ENCODE results near the gene ELOB.
A peak's percentile ranks its signal among the peaks of the same experiment; 100 is the strongest.

The ELOB gene

GRCh38 chr16:2799859-2800226 is 22.8 kb upstream of the ELOB start (continued):
- TF ChIP-seq SP7 (tag by site-specific recombination; IDR thresholded peaks at IDR 0.05) (peak; percentile 89), ZNF391 (tag by site-specific recombination; IDR thresholded peaks at IDR 0.05; ENCODE audit: borderline replicate concordance, low read depth) (peak; percentile 59; the same call in 1 of the 2 replicates), MZF1 (tag by site-specific recombination; IDR thresholded peaks at IDR 0.05; ENCODE audit: borderline replicate concordance) (no peak), EGR2 (tag by site-specific recombination; IDR thresholded peaks at IDR 0.05; ENCODE audit: low read depth) (no peak), ZNF266 (tag by site-specific recombination; IDR thresholded peaks at IDR 0.05; ENCODE audit: low read depth) (no peak), ZNF146 (tag by site-specific recombination; IDR thresholded peaks at IDR 0.05) (peak; percentile 38), OSR2 (tag by site-specific recombination; IDR thresholded peaks at IDR 0.05) (peak; percentile 89), ZNF184 (tag by site-specific recombination; IDR thresholded peaks at IDR 0.05) (peak; percentile 88), ZNF510 (tag by site-specific recombination; IDR thresholded peaks at IDR 0.05; ENCODE audit: insufficient replicate concordance) (no peak), KLF17 (tag by site-specific recombination; IDR thresholded peaks at IDR 0.05) (peak; percentile 99), ZNF521 (tag by site-specific recombination; IDR thresholded peaks at IDR 0.05) (no peak), PRDM6 (tag by site-specific recombination; IDR thresholded peaks at IDR 0.05) (peak; percentile 67), YY1 (tag by site-specific recombination; IDR thresholded peaks at IDR 0.05) (no peak), TRIM28 (IDR thresholded peaks at IDR 0.05; ENCODE audit: borderline replicate concordance, low read length) (peak; percentile 95), PBX3 (CRISPR knock-in tag; IDR thresholded peaks at IDR 0.05) (no peak), ZBTB26 (tag by site-specific recombination; optimal IDR thresholded peaks at IDR 0.05) (no peak), ZNF394 (tag by site-specific recombination; IDR thresholded peaks at IDR 0.05; ENCODE audit: borderline replicate concordance) (no peak), ZNF529 (tag by site-specific recombination; IDR thresholded peaks at IDR 0.05; ENCODE audit: insufficient replicate concordance) (no peak), GFI1B (tag by site-specific recombination; IDR thresholded peaks at IDR 0.05) (peak; percentile 93), ZNF132 (tag by site-specific recombination; IDR thresholded peaks at IDR 0.05; ENCODE audit: borderline replicate concordance) (no peak), SCRT1 (tag by site-specific recombination; IDR thresholded peaks at IDR 0.05; ENCODE audit: borderline replicate concordance) (peak; percentile 13; the same call in 1 of the 2 replicates), ZNF585B (tag by site-specific recombination; IDR thresholded peaks at IDR 0.05) (no peak)
- TF ChIP-seq, protein P1, sequence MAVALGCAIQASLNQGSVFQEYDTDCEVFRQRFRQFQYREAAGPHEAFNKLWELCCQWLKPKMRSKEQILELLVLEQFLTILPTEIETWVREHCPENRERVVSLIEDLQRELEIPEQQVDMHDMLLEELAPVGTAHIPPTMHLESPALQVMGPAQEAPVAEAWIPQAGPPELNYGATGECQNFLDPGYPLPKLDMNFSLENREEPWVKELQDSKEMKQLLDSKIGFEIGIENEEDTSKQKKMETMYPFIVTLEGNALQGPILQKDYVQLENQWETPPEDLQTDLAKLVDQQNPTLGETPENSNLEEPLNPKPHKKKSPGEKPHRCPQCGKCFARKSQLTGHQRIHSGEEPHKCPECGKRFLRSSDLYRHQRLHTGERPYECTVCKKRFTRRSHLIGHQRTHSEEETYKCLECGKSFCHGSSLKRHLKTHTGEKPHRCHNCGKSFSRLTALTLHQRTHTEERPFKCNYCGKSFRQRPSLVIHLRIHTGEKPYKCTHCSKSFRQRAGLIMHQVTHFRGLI (tag by site-specific recombination; IDR thresholded peaks at IDR 0.05), result peak; percentile 42; the same call in 1 of the 2 replicates
- TF ChIP-seq, protein P2, sequence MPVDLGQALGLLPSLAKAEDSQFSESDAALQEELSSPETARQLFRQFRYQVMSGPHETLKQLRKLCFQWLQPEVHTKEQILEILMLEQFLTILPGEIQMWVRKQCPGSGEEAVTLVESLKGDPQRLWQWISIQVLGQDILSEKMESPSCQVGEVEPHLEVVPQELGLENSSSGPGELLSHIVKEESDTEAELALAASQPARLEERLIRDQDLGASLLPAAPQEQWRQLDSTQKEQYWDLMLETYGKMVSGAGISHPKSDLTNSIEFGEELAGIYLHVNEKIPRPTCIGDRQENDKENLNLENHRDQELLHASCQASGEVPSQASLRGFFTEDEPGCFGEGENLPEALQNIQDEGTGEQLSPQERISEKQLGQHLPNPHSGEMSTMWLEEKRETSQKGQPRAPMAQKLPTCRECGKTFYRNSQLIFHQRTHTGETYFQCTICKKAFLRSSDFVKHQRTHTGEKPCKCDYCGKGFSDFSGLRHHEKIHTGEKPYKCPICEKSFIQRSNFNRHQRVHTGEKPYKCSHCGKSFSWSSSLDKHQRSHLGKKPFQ (tag by site-specific recombination; IDR thresholded peaks at IDR 0.05), result peak; percentile 68
- TF ChIP-seq, protein P3, sequence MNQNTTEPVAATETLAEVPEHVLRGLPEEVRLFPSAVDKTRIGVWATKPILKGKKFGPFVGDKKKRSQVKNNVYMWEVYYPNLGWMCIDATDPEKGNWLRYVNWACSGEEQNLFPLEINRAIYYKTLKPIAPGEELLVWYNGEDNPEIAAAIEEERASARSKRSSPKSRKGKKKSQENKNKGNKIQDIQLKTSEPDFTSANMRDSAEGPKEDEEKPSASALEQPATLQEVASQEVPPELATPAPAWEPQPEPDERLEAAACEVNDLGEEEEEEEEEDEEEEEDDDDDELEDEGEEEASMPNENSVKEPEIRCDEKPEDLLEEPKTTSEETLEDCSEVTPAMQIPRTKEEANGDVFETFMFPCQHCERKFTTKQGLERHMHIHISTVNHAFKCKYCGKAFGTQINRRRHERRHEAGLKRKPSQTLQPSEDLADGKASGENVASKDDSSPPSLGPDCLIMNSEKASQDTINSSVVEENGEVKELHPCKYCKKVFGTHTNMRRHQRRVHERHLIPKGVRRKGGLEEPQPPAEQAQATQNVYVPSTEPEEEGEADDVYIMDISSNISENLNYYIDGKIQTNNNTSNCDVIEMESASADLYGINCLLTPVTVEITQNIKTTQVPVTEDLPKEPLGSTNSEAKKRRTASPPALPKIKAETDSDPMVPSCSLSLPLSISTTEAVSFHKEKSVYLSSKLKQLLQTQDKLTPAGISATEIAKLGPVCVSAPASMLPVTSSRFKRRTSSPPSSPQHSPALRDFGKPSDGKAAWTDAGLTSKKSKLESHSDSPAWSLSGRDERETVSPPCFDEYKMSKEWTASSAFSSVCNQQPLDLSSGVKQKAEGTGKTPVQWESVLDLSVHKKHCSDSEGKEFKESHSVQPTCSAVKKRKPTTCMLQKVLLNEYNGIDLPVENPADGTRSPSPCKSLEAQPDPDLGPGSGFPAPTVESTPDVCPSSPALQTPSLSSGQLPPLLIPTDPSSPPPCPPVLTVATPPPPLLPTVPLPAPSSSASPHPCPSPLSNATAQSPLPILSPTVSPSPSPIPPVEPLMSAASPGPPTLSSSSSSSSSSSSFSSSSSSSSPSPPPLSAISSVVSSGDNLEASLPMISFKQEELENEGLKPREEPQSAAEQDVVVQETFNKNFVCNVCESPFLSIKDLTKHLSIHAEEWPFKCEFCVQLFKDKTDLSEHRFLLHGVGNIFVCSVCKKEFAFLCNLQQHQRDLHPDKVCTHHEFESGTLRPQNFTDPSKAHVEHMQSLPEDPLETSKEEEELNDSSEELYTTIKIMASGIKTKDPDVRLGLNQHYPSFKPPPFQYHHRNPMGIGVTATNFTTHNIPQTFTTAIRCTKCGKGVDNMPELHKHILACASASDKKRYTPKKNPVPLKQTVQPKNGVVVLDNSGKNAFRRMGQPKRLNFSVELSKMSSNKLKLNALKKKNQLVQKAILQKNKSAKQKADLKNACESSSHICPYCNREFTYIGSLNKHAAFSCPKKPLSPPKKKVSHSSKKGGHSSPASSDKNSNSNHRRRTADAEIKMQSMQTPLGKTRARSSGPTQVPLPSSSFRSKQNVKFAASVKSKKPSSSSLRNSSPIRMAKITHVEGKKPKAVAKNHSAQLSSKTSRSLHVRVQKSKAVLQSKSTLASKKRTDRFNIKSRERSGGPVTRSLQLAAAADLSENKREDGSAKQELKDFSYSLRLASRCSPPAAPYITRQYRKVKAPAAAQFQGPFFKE (tag by site-specific recombination; IDR thresholded peaks at IDR 0.05; ENCODE audit: borderline replicate concordance), result no peak
